GM12878 (cell line): ENCODE measurements around the gene IBA57. TPM values are rescaled to one million over a fixed set of nuclear protein-coding genes. Genes with fewer than 3 reads are reported as not detected.

ENCODE experiments used
- ATF7 ChIP-seq: fragments of 450-650 bp; IDR thresholded peaks from 2 replicates; pipeline ENCODE4 v1.6.1; 2016; ENCODE audit warnings: low read depth, mild to moderate bottlenecking
- CBFB ChIP-seq: IDR thresholded peaks from 2 replicates; pipeline ENCODE4 v1.6.1; 2016; ENCODE audit warnings: antibody characterized with exemption, low read depth
- GABPA ChIP-seq: IDR thresholded peaks from 2 replicates; pipeline ENCODE4 v1.6.1; 2014; ENCODE audit warnings: antibody characterized with exemption, low read depth, mild to moderate bottlenecking, inconsistent platforms
- NFYA ChIP-seq: IDR thresholded peaks from 2 replicates; pipeline ENCODE4 v1.6.1; 2011; ENCODE audit warnings: low read depth, mild to moderate bottlenecking, low read length, improper control_type of control experiment, borderline replicate concordance
- SMAD5 ChIP-seq: IDR thresholded peaks from 2 replicates; pipeline ENCODE4 v1.6.1; 2016; ENCODE audit warnings: antibody characterized with exemption, low read depth
- ZBTB11 ChIP-seq: fragments of 450-650 bp; formaldehyde crosslinking; IDR thresholded peaks from 2 replicates; pipeline ENCODE4 v1.5.0; 2022; ENCODE audit warnings: mild to moderate bottlenecking, missing genetic modification characterization
- ZZZ3 ChIP-seq: IDR thresholded peaks from 2 replicates; pipeline ENCODE4 v1.6.1; 2011; ENCODE audit warnings: low read depth; ENCODE audit not compliant: control insufficient read depth, insufficient read length
- polyA plus RNA-seq, 11 experiments: library from polyadenylated mRNA; depleted of rRNA in 4 of 11; unstranded in 6 of 11; stranded (reverse) in 5 of 11; fragments of >200 nt; fragmentation: Nextera tagmentation in 4 of 11; fragmentation: Illumina TruSeq in 1 of 11; extraction: Ambion mirVana in 4 of 11; extraction: Trizol in 1 of 11; gene quantifications; 1 replicate in 1 of 11; 2 replicates in 10 of 11; pipeline versions ENCODE4 v1.2.1 to v1.2.3, GENCODE V29; 2011 to 2016; ENCODE audit warnings: inconsistent platforms in 2 of 11, missing spikeins in 2 of 11, low read depth in 1 of 11
- total RNA-seq, 4 experiments: library from RNA; depleted of rRNA in 3 of 4; stranded (reverse); fragments of >200 nt in 3 of 4; fragmentation: Illumina TruSeq in 1 of 4; extraction: Trizol in 1 of 4; gene quantifications; 2 replicates each; pipeline versions ENCODE4 v1.2.1 to v1.2.3, GENCODE V29; 2013 to 2021
- TF ChIP-seq, protein P1 (sequence below): fragments of 450-650 bp; IDR thresholded peaks from 2 replicates; pipeline ENCODE4 v1.6.1; 2018; ENCODE audit warnings: mild to moderate bottlenecking, low read depth, moderate library complexity; ENCODE audit not compliant: partially characterized antibody

The IBA57 gene
- total and polyA plus RNA-seq, 10 of the 15 experiments (the other 5 are each of a cell fraction or from before 2014, with no cell fraction given) = 0.51 to 8.6 (median 3.7) TPM

DNA sequence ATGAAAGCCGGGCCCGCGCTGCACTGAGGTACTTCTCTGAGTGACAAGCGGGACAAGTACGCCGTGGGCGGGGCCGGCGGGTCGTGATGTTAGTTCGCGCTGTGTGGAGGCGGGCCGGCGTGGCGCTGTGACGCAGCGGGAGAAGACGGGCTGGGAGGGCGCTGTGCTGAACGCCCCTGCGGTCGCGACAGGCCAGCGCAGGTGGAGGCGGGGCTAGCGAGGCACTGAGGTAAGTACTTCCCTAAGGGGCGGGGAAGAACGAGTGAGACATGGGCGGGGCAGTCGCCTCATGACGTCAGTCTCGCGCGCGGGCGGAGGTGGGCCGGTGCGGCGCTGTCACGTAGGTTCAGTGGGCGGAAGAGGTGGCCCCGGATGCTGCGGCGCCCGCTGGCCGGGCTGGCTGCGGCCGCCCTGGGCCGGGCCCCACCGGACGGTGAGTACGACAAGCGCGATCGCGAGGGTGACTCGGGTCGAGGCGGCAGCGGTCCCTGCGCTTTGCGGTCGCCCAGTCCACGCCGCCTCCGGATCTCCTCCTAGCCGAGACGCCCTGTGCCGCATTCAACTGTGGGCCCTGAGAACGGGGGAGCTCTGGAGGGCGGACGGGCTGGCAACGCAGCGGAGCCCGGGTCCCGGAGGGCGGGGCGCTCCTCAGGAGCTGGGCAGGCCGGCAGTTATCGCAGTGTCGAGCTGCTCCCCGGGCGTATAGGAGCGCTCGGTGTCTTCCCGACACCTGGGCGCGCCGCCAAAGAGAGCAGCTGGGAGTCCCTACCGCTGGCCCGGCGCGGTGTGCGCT, 25.5 kb upstream of the IBA57 start, which contains the start of gene GUK1 (continued):
- TF ChIP-seq ZBTB11 (CRISPR knock-in tag) (no peak), ATF7 (peak; percentile 95), ZZZ3 (no peak), NFYA (no peak), CBFB (no peak), GABPA (no peak), SMAD5 (no peak)
- TF ChIP-seq, protein P1, sequence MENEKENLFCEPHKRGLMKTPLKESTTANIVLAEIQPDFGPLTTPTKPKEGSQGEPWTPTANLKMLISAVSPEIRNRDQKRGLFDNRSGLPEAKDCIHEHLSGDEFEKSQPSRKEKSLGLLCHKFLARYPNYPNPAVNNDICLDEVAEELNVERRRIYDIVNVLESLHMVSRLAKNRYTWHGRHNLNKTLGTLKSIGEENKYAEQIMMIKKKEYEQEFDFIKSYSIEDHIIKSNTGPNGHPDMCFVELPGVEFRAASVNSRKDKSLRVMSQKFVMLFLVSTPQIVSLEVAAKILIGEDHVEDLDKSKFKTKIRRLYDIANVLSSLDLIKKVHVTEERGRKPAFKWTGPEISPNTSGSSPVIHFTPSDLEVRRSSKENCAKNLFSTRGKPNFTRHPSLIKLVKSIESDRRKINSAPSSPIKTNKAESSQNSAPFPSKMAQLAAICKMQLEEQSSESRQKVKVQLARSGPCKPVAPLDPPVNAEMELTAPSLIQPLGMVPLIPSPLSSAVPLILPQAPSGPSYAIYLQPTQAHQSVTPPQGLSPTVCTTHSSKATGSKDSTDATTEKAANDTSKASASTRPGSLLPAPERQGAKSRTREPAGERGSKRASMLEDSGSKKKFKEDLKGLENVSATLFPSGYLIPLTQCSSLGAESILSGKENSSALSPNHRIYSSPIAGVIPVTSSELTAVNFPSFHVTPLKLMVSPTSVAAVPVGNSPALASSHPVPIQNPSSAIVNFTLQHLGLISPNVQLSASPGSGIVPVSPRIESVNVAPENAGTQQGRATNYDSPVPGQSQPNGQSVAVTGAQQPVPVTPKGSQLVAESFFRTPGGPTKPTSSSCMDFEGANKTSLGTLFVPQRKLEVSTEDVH = no peak
